Right renal cortex interstitium (tissue), 3 donors: Measurements from ENCODE around the gene BRD9. TPM values are rescaled to one million over a fixed set of nuclear protein-coding genes. Genes with fewer than 3 reads are reported as not detected.
A peak's percentile ranks its signal among the peaks of the same experiment; 100 is the strongest.
"Not testable (repeated sequence)": the region's sequence is repeated elsewhere in the genome, so short reads cannot be mapped to it uniquely, and the experiment has no call there.

ENCODE experiments used
- DNase-seq, 3 donors: peaks; one replicate each; pipeline ENCODE4 v3.0.0-alpha.2; 2013; ENCODE audit warnings: low read depth in 3 of 3, low spot score in 2 of 3
- polyA plus RNA-seq, 3 donors: library from polyadenylated mRNA; unstranded; fragments of 120-200 nt; gene quantifications; one replicate each; pipeline ENCODE4 v1.2.1, GENCODE V29; 2013; ENCODE audit not compliant: insufficient read length in 3 of 3

The BRD9 gene
- polyA plus RNA-seq, 3 donors: 35.0 to 38.9 (median 36.4) TPM

GRCh38 chr5:923281-923873 lies 30.8 kb upstream of the BRD9 start:
- peak in 2 of 3 donors; percentile 40 to 50 for DNase-seq

GRCh38 chr5:922436-923280 lies 30.1 kb upstream of the BRD9 start:
- no peak for DNase-seq

GRCh38 chr5:921456-922435 lies 29.1 kb upstream of the BRD9 start:
- no peak for DNase-seq

GRCh38 chr5:920321-920720 lies 27.7 kb upstream of the BRD9 start:
- no peak for DNase-seq

GRCh38 chr5:919356-920000 lies 26.9 kb upstream of the BRD9 start:
- DNase-seq: no peak

GRCh38 chr5:918717-919116 lies 26.1 kb upstream of the BRD9 start:
- not testable (repeated sequence) for DNase-seq

- DNase-seq: no peak
These were observed 24.1 kb upstream of the BRD9 start for GRCh38 chr5:916441-917293.

- no peak for DNase-seq
These were observed 23.3 kb upstream of the BRD9 start for GRCh38 chr5:915946-916345.

GRCh38 chr5:915346-915745 lies 22.7 kb upstream of the BRD9 start:
- DNase-seq: not testable (repeated sequence)

- DNase-seq: no peak
These were observed 22.0 kb upstream of the BRD9 start for GRCh38 chr5:914612-915011.

- no peak for DNase-seq
These were observed 21.6 kb upstream of the BRD9 start for GRCh38 chr5:914174-914573.

- no peak for DNase-seq
These were observed 19.9 kb upstream of the BRD9 start for GRCh38 chr5:912280-913091.

GRCh38 chr5:911601-912000 lies 19.0 kb upstream of the BRD9 start:
- DNase-seq: no peak

- DNase-seq: no peak
These were observed 18.2 kb upstream of the BRD9 start for GRCh38 chr5:910769-911160.

- DNase-seq: no peak
These were observed 17.6 kb upstream of the BRD9 start for GRCh38 chr5:909994-910768.

GRCh38 chr5:909086-909485 lies 16.5 kb upstream of the BRD9 start:
- no peak for DNase-seq

GRCh38 chr5:908172-908571 lies 15.6 kb upstream of the BRD9 start:
- DNase-seq: no peak

- DNase-seq: no peak
These were observed 14.8 kb upstream of the BRD9 start for GRCh38 chr5:907366-907910.
